ENCODE results near the gene YTHDC1. TPM values are rescaled to one million over a fixed set of nuclear protein-coding genes. Genes with fewer than 3 reads are reported as not detected.

YTHDC1 gene
- polyA plus RNA-seq, 1 donor from 2014 or later: 139 TPM

- H3K27me3 ChIP-seq (ENCODE audit: insufficient read depth, low read depth, low read length): no peaks in the 10 kb centered on the region
- no peak for TF ChIP-seq REST (IDR thresholded peaks at IDR 0.05; ENCODE audit: borderline replicate concordance)
- TF ChIP-seq TAF1 (IDR thresholded peaks at IDR 0.05; ENCODE audit: low read depth): no peak
- no peak overlapping the region for H3K27ac ChIP-seq (ENCODE audit: low read length)
- no peaks in the 10 kb centered on the region for H4K20me1 ChIP-seq (ENCODE audit: insufficient read depth)
- H3K79me2 ChIP-seq (replicated peaks; ENCODE audit: insufficient read depth, low read length): no peaks in the 10 kb centered on the region
- H2AFZ ChIP-seq (ENCODE audit: low read depth, low read length): no peak overlapping the region
- no peaks in the 10 kb centered on the region for H3K36me3 ChIP-seq (ENCODE audit: insufficient read depth, low read length)
- no peaks in the 10 kb centered on the region for H3F3A ChIP-seq (ENCODE audit: insufficient read depth, low read length, poor library complexity, severe bottlenecking)
- no peak overlapping the region for H3K4me2 ChIP-seq (ENCODE audit: low read length)
- H3K4me3 ChIP-seq (ENCODE audit: low read length): no peak overlapping the region
- H3K9me2 ChIP-seq (ENCODE audit: insufficient read depth, low read length): no peaks in the 10 kb centered on the region
- no peak overlapping the region for H3K9ac ChIP-seq (ENCODE audit: low read length)
- no peaks in the 10 kb centered on the region for H3K9me3 ChIP-seq (ENCODE audit: low read length)
Observed at GRCh38 chr4:68365068-68365467, 15.2 kb upstream of the YTHDC1 start.

- Histone ChIP-seq H2AFZ (ENCODE audit: low read depth, low read length) (no peak overlapping the region), H3F3A (ENCODE audit: insufficient read depth, low read length, poor library complexity, severe bottlenecking) (no peaks in the 10 kb centered on the region), H3K4me3 (ENCODE audit: low read length) (no peak overlapping the region), H3K36me3 (ENCODE audit: insufficient read depth, low read length) (no peaks in the 10 kb centered on the region), H4K20me1 (ENCODE audit: insufficient read depth) (no peaks in the 10 kb centered on the region), H3K9ac (ENCODE audit: low read length) (no peak overlapping the region), H3K9me3 (ENCODE audit: low read length) (no peaks in the 10 kb centered on the region), H3K79me2 (replicated peaks; ENCODE audit: insufficient read depth, low read length) (no peaks in the 10 kb centered on the region), H3K27ac (ENCODE audit: low read length) (no peak overlapping the region), H3K27me3 (ENCODE audit: insufficient read depth, low read depth, low read length) (no peaks in the 10 kb centered on the region), H3K4me2 (ENCODE audit: low read length) (no peak overlapping the region), H3K9me2 (ENCODE audit: insufficient read depth, low read length) (no peaks in the 10 kb centered on the region)
- TF ChIP-seq, protein P1, sequence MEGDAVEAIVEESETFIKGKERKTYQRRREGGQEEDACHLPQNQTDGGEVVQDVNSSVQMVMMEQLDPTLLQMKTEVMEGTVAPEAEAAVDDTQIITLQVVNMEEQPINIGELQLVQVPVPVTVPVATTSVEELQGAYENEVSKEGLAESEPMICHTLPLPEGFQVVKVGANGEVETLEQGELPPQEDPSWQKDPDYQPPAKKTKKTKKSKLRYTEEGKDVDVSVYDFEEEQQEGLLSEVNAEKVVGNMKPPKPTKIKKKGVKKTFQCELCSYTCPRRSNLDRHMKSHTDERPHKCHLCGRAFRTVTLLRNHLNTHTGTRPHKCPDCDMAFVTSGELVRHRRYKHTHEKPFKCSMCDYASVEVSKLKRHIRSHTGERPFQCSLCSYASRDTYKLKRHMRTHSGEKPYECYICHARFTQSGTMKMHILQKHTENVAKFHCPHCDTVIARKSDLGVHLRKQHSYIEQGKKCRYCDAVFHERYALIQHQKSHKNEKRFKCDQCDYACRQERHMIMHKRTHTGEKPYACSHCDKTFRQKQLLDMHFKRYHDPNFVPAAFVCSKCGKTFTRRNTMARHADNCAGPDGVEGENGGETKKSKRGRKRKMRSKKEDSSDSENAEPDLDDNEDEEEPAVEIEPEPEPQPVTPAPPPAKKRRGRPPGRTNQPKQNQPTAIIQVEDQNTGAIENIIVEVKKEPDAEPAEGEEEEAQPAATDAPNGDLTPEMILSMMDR (IDR thresholded peaks at IDR 0.05; ENCODE audit: poor library complexity, severe bottlenecking): no peak
- no peak for TF ChIP-seq EZH2 (IDR thresholded peaks at IDR 0.05; ENCODE audit: borderline replicate concordance, insufficient read depth, low read length, poor library complexity, severe bottlenecking)
- no peak for TF ChIP-seq TAF1 (IDR thresholded peaks at IDR 0.05; ENCODE audit: low read depth)
- no peak for TF ChIP-seq MXI1 (conservative IDR thresholded peaks at IDR 0.05; ENCODE audit: poor library complexity, severe bottlenecking)
- no peak for TF ChIP-seq REST (IDR thresholded peaks at IDR 0.05; ENCODE audit: borderline replicate concordance)
Observed at GRCh38 chr4:68361146-68361589, 11.3 kb upstream of the YTHDC1 start.

All from neural cell (in vitro differentiated cells).